M059J (cell line): ENCODE results near the gene NPHP3. TPM values are rescaled to one million over a fixed set of nuclear protein-coding genes. Genes with fewer than 3 reads are reported as not detected.
"Not testable (repeated sequence)": the region's sequence is repeated elsewhere in the genome, so short reads cannot be mapped to it uniquely, and the experiment has no call there.

Experiments
- DNase-seq: peaks from one replicate; pipeline ENCODE4 v3.0.0-alpha.2; 2012; ENCODE audit warnings: low read depth
- total RNA-seq: library from RNA; depleted of rRNA; stranded (reverse); fragments of >200 nt; shearing (Covaris generic); gene quantifications from 2 replicates; pipeline ENCODE4 v1.2.3, GENCODE V29; 2014; rRNA removed

Gene NPHP3
- 5.4 and 15.7 TPM in 2 replicates for total RNA-seq

- DNase-seq: peak; percentile 93
Measured at GRCh38 chr3:132722165-132723023, at the start of gene NPHP3. TSS of gene NPHP3 (minus strand) at chr3:132722409. CDS start at chr3:132722355, 54 bp downstream.

GRCh38 chr3:132758740-132759139, 36.5 kb upstream of the NPHP3 start:
- DNase-seq: no peak

GRCh38 chr3:132756108-132756650, 34.0 kb upstream of the NPHP3 start:
- peak; percentile 5 for DNase-seq

GRCh38 chr3:132753946-132754345, 31.7 kb upstream of the NPHP3 start:
- DNase-seq: no peak

- DNase-seq: peak; percentile 49
Measured at GRCh38 chr3:132749786-132750185, 27.6 kb upstream of the NPHP3 start.

GRCh38 chr3:132746720-132747119, 24.5 kb upstream of the NPHP3 start:
- DNase-seq: not testable (repeated sequence)

GRCh38 chr3:132738314-132738713, 16.1 kb upstream of the NPHP3 start:
- no peak for DNase-seq

GRCh38 chr3:132735589-132735988, 13.4 kb upstream of the NPHP3 start:
- no peak for DNase-seq

GRCh38 chr3:132730891-132731580, 8.8 kb upstream of the NPHP3 start:
- peak; percentile 68 for DNase-seq

- DNase-seq: peak; percentile 54
Measured at GRCh38 chr3:132726341-132726823, 4.2 kb upstream of the NPHP3 start.

GRCh38 chr3:132723024-132723950, 1.1 kb upstream of the NPHP3 start:
- no peak for DNase-seq

GRCh38 chr3:132721479-132722164, 587 bp downstream of the NPHP3 start:
- peak; percentile 83 for DNase-seq

GRCh38 chr3:132720228-132720627, 2.0 kb downstream of the NPHP3 start:
- no peak for DNase-seq

GRCh38 chr3:132716372-132716771, 5.8 kb downstream of the NPHP3 start:
- no peak for DNase-seq

- no peak for DNase-seq
Measured at GRCh38 chr3:132713977-132714727, 8.1 kb downstream of the NPHP3 start.

GRCh38 chr3:132710311-132710710, 11.9 kb downstream of the NPHP3 start:
- DNase-seq: no peak

GRCh38 chr3:132709761-132710160, 12.4 kb downstream of the NPHP3 start:
- DNase-seq: no peak

- no peak for DNase-seq
Measured at GRCh38 chr3:132703733-132704132, 18.5 kb downstream of the NPHP3 start.

GRCh38 chr3:132695422-132695821, 26.8 kb downstream of the NPHP3 start:
- DNase-seq: no peak

GRCh38 chr3:132694991-132695390, 27.2 kb downstream of the NPHP3 start:
- DNase-seq: no peak
